GM21737 (cell line): ENCODE results near the gene SIPA1L2.

Source experiments
- ATAC-seq: cut with Tn5 transposase; IDR thresholded peaks from one replicate; pipeline ENCODE4 v1.9.1; 2021; ENCODE audit warnings: mild to moderate bottlenecking, moderate library complexity; ENCODE audit not compliant: unreplicated experiment

The SIPA1L2 gene

DNA sequence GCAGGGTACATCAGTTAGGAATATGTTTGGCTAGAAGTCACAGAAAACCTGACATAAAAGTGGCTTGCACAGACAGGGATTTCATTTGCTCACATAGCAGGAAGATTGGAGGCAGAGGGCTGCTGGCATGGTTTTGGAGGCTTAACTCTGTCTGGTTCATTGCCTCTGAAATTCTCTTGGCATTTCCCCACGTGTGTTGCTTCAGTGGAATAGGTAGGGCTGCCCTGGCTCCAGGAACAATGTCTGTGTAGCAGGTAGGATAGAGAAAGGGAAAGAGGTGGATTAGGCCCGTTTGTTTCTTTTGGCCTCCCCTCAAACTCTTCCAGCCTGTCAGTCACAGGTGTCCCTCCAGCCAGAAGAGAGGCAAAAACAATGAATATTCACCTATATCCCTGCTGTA, 20.5 kb upstream of the SIPA1L2 start:
- no peak for ATAC-seq

DNA sequence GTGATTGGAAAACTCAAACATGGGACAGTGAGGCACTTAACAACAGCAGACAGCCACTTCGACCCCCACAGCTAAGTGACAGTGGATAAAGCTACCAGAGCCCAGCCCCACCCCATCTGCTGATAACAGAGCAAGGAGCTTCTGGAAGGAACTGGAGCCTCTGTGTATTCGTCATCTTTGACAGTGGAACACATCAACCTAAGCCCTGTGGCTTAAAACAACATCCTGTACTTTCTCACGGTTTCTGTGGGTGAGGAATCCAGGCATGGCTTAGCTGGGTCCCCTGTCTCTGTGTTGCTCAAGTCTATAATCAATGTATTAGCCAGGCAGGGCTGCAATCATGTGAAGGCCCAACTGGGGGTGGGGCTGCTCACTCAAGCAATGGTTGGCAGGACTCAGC, 18.4 kb upstream of the SIPA1L2 start:
- ATAC-seq: no peak

DNA sequence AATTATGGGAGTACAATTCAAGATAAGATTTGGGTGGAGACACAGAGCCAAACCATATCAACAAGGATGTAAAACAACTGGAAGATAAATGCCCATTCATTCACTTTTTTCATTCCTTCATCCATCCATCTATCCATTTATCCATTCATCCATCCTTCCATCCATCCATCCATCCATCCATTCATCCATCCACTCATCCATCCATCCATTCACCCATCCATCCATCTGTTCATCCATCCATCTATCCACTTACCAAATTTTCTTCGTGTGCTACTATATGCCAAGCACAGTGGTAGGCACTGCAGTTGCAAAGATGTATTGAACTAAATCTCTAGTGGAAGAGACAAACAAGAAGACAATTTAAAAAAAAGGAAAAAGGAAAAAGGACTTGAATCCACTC, 14.3 kb upstream of the SIPA1L2 start:
- no peak for ATAC-seq

DNA sequence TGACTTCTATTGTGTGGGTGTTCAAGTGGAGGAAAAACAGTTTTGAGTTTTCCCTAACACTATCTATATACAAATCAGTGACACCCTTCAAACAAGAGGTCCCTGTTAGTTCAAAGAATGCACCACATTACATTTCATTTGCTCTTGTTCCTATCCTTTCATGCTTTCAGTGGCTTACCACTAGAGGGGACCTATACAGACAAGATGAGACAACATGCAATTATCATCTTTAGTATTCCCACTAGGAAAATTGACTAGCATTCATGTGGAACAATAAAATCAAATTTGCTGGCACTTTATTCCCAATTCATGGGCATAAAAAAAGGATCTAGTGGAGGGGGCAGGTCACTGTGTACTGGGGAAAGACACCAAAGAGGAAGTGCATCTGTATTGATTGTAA, 13.3 kb upstream of the SIPA1L2 start:
- no peak for ATAC-seq

DNA sequence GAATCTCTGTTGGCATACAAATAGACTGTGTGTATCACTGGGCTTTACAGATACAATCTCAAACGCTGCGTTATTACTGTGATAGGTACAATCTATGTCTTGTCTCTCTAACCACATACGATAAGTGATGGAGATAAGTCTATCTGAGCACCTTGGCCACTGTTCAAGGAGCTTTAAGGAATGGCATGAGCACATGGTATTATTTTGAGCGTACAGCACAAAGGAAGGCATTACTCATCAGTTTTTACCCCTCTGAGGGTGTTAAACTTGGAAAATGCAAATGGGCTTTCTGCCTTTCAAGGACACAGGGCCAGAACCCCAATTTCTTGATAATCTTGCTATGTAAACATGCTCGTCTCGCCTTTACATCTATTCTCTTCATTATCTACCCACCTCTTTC, 11.6 kb upstream of the SIPA1L2 start:
- no peak for ATAC-seq

DNA sequence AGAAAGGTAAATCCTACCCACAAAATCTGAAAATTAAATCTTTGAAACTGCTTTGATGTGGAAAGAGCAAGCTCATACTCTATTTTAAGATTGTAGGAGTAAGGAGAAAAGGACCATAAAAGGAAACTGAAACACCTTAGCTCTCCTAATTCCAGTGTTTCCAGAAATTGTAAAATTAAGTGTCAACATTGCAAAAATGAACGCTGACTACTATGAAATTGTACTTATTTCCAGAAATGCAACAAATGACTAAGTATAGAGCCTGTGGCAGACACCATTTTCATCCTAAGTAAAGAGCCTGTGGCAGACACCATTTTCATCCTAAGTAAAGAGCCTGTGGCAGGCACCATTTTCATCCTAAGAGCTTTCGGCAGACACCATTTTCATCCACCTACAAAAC, 6.9 kb upstream of the SIPA1L2 start:
- ATAC-seq: no peak

DNA sequence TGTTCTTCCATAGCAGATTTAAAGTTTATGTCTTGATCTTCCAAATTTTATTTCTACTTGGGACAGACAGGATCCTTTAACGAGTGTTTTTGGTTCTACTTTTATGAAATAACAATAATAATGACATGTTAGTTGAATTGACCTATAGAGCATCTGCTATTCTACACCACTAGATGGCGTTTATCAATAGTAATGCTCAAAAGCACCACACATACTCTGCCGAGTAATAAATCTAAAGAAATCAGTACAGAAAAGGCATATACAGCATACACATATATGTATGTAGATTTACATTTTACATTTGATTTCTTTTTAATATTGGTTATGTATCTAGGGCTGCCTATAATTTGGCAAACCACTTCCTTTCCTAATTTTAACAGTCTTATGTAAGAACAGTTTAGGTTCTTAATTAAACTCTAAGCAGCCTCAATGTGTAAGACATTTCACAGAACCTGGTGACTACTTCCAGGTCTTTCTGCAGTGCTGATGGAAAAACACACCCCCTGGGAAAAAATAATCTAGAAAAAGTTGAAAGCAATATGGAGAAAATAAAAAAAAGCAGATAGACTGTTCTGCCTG, 5.9 kb upstream of the SIPA1L2 start:
- no peak for ATAC-seq

DNA sequence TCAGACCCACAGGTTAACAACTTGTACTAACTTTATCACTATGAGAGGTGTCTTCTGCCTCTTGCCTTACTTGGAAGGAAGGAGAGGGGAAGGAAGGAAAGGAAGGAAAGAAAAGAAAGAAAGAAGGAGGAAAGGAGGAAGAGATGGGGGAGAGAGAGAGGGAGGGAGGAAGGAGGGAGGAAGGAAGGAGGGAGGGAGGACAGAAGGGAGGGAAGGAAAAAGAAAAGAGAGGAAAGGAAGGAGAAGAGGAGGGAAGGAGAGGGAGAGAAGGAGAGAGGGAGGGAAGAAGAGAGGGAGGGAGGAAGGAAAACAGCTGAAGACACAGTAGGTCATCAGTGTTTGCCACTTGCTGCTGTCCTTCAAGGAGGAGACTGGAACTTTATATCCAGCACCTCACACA, 5.3 kb upstream of the SIPA1L2 start:
- no peak for ATAC-seq

DNA sequence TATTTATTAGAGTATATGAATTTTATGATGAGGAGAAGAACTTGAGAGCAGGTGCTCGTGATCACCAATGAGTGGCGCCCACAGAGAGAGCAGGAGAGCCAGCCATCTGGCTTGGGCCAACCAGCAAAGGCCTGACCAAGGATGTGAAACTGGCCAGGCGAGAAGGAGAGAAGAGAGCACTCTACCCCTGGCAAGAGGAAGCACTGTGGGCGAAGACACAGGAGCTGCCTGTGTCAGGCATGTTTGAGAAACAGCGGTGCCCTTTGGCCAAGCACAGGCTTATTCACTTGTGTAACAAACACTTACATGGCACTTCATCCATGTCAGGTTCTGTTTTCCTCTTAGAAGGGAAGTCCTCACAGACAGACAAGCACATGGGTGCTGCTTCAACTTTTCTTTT, 4.2 kb upstream of the SIPA1L2 start:
- ATAC-seq: no peak

DNA sequence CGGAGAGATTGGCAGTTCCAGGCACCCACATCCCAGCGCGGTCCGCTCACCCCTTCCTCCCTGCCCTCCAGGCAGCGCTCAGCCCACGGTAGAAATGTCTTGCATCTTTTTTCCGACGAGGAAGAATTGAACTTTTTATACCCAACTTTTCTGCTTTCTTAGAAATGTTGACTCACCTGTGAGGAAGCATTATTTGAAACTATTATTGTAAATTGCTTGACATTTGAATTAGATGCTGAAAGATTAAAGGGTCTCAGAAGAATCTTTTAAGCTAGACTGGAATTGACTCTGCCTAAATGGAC, 912 bp upstream of the SIPA1L2 start:
- no peak for ATAC-seq

DNA sequence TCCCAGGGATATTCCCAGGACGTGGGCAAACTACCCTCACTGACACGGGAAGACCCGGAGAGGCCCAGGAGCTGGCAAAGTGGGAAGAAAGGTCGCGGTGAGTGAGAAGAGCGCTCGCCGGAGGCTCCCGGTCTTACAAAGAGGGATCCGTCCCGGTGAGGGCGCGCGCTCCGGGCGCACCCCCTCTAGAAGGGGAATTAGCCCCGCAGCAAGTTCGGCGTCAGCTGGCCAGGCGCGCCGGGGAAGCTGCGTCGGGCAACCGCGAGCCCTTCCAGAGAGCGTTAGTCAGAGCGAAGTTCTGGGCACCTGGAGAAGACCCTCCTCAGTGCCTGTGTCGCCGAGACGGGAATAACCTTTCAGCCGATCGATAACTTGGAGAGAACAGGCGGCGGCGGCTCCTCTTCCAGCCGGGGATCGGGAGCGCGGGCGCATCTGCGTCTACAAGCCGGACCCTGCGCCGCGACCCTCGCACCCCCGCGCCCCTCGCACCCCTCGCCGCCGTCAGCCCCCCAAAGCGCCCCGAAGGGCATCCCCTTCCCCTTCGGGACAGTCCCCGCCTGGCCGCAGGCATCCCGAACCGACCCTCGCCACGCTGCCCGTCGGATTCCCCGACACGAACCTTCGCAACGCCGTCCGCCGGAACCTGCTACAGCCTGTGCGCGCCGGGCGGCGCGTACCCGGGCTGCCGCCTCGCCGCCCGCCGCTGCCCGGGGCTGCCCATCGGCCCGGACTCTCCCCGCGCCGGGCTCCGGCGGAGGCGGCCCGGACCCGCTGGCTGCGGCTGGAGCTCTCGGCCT, 485 bp downstream of the SIPA1L2 start:
- peak; percentile 39 for ATAC-seq

DNA sequence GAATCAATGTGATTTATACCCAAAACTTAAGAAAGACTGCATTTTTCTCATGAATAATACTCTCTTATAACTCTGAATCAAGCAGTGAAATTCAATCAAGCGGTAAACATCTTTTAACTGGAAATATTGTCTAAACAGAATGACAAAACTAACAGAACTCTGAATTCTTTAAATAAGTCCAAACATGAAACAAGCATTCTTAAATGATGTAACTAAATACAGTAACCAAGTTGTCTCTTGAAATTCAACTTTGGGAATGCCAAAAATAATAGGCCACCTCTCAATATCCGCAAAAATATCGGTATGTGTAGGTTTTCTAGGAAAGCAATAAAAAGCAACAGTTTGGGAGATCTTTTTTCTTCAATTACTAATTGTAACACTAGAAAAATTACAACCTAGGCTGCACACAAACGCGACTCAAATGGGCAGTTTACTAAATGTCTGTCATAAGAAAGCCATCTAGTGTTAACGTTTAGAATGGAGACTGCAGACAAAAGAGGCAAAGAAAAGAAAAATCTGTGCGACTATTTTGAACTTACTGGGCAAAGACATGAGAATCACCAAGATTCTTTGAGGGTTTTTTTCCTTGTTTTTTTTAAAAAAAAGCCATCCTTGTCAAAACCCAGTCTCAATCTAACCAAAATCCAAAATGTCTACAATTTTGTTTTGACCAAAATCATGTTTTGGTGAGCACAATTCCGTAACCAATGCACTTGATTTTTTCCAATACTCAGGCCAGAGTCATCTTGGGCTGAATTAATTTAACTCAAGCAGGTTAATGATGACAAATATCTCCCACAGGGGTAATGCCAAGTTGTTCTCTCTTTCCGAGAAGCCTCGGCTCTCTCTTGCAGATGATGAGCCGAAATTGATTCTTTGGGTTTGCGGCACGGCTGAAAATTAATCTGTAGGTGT, 1.3 kb downstream of the SIPA1L2 start:
- ATAC-seq: no peak

DNA sequence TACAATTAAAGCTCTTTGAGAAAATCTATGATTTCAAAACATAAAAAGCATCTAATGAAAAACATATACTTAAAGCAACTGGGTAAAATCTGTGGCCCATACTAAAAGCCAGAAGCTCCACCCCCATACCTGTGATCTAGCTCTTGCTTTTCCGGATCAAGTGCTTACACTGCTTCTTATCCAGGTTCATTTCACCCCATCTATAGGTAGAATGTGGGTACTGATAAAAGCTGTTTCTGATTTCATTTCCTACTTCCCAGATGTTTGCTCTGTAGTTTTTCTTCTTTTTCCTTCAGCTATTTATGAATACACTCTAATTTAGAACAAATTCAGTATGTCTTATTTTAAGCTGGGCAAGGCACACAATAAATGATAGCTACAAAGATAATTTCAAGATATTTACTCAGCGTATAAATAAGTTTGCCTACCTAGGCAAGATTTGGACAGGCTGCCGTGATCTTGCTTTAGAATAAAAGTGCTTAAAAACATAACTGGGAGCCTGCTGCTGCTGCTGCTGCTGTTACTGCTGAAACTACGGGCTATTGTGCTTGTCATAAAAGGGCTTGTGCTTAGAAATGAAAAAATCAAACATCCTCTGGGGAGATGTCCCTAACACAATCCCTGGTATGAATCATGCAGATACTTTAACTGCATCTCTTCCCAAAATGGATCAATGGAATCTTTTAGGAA, 2.1 kb downstream of the SIPA1L2 start:
- no peak for ATAC-seq

DNA sequence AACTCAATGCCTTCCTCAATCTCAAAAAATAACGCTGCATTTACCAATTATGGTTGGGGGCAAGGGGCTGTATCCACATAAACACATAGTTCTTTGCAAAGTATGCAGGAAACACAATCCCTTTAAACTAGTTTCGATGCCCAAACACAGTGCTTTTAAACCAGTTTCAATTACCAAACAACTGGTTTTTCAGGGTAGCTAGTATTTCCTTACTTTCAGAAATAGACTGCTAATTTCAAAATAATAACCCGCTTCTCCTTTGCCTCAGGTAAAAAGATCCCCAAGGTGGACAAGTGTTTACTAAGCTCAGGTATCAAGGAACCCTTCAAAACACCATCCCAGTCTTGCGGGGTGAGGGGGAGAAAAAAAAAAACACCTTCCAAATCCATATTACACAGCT, 2.8 kb downstream of the SIPA1L2 start:
- ATAC-seq: no peak

DNA sequence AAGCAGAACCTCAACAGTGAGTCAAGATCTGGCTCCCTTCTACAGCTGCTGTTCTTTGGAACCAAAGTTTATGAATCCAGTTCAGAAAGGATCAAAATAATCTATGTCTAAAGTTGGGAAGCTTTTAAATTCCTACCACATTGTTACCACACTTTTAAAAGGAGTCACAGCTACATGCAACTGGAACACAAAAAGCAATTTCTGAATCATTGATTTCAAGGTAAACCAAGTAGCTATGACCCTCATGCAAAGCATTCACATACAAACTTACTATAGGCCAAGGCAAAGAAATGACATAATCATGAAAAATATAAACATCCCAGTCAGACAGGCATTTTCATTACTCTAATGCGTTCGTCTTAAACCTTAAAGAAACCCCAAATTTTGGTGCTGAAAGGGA, 3.5 kb downstream of the SIPA1L2 start:
- ATAC-seq: no peak

DNA sequence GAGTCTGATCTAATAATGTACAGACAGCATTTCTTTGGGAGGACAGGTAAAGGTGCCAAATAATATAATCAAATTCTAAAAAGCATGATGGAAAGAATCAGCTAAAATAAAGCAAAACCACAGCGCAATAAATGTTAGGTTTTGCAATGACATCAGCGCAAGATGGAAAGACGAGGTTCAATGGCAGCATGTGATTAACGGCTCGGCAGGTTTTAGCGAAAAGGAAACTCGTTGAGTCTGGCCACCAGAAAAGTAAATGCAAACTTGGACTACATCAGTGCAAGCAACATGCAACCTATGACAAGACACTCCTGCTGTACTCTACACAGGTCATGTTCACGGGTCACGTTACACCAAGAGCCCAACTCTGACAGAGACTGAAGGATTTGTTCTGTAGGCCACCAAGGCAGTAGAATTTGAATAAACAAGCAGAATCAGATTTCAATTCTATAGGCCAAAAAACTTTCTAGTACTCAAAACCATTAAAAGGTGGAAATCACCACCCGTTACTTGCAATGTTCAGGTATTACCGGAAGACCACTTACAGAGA, 4.5 kb downstream of the SIPA1L2 start:
- ATAC-seq: no peak

DNA sequence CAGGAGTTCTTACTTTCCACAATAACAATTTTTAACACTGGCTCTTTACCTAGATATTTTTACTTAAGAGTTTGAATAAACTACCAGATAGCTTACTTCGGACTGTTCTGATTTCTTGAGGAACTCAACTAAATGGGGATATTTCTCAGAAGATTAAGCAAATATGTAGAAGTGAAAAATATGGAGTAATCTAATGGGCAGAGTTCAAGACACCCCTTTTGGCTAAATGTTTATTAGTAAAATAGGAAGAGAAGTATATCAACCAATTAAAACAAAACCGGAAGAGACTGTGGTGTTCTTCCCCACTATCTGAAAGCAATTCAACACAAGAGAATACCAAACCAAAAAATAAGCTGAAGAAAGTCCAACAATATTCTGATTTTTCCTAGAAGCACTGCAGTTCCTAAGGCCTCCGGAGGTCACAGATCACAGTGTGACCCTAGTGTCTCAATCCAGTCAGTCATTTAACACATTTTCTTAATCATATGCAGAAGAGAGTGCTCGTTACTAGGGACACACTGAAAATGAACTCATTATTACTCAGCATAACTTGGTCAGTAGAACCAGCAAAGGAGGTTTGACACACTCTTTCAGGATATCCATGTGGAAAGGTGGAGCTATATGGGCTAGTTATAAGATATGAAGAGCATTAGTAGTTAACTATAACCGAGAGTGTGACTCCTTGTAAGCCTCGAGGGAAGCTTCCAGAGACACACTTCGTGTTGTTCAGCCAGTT, 5.2 kb downstream of the SIPA1L2 start:
- no peak for ATAC-seq

DNA sequence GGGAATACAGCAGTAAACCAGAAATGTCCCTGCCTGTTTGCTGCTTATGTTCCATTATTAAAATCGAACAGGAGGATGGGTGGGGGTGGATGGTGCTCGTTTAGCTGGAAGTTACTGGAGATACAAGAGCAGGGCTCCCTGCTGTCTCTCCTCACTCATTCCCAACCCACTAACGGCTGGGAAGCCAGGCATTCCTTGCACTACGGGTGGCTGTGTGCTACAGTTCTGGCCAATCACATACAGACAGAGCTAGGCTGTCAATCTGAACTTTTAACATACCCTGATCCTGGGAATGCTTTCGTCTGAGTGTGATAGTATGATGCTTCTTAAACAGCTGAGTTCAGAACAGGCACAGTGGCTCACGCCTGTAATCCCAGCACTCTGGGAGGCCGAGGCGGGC, 7.0 kb downstream of the SIPA1L2 start:
- ATAC-seq: no peak

DNA sequence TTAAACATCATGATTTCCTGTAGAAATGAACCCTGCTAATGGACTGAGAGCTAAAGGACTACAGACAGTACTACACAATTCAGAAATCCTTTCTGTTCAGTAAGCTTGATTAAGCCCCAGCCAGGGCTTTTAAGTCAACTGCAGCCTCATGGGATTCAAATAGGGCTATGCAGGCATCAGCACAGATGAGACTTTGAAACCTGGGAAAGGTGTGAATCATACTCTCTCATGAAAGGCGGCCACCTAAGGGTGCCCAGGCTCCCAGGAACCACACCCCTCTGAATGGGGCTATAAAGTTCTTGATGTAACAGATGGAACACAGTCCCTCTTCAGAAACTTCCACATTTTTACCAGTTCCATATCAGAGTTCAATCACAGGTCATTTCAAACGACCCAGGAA, 7.6 kb downstream of the SIPA1L2 start:
- ATAC-seq: no peak

DNA sequence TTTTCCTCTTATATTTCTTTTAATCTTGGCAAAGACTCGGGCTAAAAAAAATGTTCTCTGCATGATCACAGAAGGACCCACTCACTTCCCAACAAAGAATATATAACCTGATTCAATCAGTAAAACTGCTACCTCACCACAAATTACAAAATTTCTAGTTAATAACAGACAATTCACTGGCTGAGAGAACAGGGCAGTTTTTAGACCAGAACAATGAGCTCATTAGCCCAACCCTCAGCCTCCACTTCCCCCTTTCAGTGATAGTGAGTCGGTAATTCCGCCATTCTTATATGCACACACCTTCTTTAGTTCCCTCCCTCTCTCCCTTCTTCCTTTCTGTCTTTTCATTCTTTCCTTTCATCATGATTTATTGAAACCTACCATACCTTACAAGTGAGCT, 8.9 kb downstream of the SIPA1L2 start:
- ATAC-seq: no peak
